IPS-18c (cell line): Measurements from ENCODE around the gene MIS18A.
"Not testable (repeated sequence)": the region's sequence is repeated elsewhere in the genome, so short reads cannot be mapped to it uniquely, and the experiment has no call there.

Experiments
- H3K4me3 ChIP-seq: 2 replicates; pipeline ENCODE4 v1.7.0; 2013; ENCODE audit warnings: low read depth, mild to moderate bottlenecking, low read length, moderate library complexity; ENCODE audit not compliant: insufficient read depth
- H3K9me3 ChIP-seq: one replicate; pipeline ENCODE4 v1.6.1; 2013; ENCODE audit warnings: mild to moderate bottlenecking, low read length, moderate library complexity; ENCODE audit not compliant: control insufficient read depth, insufficient read depth

MIS18A gene

DNA sequence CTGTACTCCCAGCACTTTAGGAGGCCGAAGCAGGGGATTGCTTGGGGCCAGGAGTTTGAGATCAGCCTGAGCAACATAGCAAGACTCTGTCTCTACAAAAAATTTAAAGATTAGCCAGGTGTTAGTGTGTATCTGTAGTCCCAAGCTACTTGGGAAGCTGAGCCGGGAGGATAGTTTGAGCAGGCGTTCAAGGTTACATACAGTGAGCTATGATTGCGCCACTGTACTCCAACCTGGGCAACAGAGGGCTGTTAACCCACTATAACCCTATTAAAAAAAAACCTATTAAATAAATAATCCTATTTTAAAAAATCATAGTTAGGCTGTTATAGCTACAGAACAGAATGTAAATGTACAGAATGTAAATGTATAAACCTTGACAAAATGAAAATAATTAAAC is 2.2 kb downstream of the MIS18A start:
- Histone ChIP-seq H3K4me3 (no peak overlapping the region), H3K9me3 (no peaks in the 10 kb centered on the region)

DNA sequence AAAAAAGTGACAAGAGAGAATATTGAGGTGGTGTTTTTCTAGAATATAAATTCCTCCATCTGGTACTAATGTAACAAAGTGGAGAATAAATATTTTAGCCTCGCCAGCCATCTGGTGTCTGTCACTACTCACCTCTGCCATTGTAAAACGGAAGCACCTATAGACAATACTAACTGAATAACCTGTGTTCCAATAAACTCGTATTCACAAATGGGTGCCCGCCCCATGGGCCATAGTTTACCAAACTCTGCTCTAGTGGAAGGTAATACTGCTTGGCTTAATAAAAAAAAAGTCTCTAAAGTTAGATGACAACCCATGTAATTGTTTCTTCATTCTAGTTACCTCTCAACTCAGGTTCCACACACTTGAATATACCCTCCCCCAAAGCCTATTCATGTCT is 8.1 kb downstream of the MIS18A start:
- no peaks in the 10 kb centered on the region for H3K9me3 ChIP-seq
- no peak overlapping the region for H3K4me3 ChIP-seq

DNA sequence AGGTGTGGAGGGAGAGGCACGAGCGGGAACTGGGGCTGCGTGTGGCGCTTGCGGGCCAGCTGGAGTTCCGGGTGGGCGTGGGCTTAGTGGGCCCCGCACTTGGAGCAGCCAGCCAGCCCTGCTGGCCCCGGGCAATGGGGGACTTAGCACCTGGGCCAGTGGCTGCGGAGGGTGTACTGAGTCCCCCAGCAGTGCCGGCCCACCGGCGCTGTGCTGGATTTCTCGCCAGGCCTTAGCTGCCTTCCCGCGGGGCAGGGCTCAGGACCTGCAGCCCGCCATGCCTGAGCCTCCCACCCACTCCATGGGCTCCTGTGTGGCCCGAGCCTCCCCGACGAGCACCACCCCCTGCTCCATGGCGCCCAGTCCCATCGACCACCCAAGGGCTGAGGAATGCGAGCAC is 13.5 kb downstream of the MIS18A start:
- not testable (repeated sequence) for H3K9me3 ChIP-seq, H3K4me3 ChIP-seq

DNA sequence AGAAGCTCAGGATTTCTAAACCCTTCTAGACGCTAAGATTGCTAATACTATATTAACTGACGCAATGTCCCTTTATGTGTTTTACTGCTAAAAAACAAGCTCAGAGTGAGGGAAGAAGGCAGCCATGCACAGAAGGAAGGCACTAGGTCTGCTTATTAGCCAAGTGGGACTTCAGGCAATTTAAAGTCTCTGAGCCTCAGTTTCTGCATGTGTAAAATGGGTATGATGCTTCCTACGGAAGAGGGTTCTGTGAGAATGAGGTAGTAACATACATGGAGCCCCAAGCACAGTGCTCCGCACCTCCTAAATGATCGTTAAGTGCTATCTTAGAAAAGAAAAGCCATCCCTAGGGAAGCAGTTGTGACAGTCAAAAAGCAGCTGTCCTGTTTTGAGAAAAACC is 16.9 kb downstream of the MIS18A start:
- Histone ChIP-seq H3K9me3 (no peaks in the 10 kb centered on the region), H3K4me3 (no peak overlapping the region)

DNA sequence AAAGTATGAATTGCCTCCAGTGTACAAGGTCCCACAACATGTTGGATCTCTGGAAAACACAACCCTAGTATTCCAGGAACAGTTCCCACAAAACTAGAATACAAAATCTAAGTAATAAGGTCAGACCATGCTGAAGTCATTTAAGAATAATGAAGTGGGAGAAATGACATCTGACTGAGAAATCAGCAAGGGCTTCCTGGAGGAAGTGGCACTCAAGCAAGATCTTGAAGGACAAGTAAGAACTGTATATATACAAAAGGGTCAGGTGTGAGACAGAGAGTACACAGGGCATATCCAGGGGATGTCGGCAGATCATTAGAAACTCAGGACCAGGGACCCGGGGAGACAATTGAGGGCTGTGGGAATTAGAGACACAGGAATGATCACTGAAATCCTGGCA is 18.7 kb downstream of the MIS18A start:
- no peak overlapping the region for H3K4me3 ChIP-seq

DNA sequence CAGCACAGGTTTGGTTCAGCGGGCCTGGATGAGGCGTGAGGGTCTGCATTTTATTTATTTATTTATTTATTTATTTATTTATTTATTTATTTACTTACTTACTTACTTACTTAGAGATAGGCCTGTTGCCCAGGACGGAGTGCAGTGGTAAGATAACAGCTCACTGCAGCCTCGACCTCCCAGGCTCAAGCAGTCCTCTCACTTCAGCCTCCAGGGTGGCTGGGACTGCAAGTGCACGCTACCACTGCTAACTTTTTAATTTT is 20.1 kb downstream of the MIS18A start:
- not testable (repeated sequence) for H3K9me3 ChIP-seq, H3K4me3 ChIP-seq

More for the DNA sequence above, 18.7 kb downstream of the MIS18A start:
- H3K9me3 ChIP-seq = no peaks in the 10 kb centered on the region

DNA sequence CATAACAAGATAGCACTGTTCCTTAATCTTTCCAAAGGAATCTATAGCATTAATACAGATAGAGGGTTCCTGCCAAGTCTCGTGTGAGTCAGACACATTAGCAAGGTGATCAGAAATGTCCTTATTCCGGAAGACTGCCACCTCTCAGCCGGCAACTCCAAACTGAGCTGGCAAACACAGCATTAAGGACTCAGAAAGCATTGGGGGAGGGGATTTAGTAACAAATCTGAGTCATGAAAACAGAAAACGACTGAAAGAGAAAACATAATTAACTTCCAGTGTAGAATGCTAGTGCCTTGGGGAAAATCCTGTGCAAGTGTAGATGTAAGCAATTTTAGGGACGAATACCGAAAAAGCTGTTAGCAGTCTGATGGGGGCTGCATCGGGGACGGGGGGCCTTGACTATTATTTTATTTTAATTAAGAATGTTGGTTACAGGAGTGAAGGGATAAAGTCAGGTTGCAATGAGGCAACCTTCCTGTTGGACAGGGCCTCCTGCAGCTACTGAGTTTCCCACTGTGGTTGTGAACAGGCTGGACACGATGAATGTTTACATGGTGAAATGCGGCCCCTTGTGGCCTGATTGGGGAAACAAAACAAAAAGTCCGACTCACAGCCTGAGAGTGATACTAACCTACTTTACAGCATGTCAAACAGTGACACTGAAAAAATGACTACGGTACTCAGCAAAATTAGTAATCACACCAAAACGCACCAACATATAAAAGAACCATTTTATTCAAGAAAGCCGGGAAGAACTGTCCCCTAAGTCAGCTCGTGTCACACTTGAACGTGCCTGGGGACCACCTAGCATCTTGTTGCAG is 20.7 kb downstream of the MIS18A start:
- H3K4me3 ChIP-seq = no peak overlapping the region

DNA sequence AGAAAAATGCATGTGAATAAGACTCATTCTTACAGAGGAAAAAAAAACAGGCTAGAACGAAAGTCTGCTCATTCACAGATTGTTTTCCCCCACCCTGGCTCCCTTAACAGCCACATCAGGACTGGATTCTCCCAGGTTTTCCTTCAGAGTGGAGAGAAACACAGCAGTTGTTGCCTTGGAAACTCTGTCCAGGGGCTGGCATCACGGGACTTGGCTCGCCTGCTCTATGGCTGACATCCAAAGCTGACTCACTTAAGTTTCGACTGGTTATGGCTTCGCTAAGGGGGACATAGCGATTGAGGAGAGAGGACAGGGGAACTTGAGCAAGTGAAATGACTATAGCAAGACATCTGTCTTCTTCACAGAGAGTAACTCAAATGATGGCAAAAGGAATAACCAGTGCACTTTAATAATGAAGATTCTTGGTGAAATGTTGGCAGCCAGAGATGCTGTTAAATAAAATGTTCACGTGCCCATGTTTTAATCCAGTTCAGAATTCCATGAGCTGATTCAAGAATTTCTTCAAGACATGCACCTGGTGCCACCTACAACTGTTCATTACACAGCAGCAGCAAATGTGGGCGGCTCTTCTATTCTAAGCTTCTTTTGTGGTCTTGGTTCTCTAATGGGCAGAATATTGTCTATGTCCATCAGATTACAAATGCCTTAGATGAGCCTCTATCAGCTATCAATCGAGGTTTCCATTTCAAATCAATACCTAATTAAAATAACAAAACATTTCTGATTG is 21.8 kb downstream of the MIS18A start:
- no peak overlapping the region for H3K4me3 ChIP-seq
- H3K9me3 ChIP-seq = no peaks in the 10 kb centered on the region

More for the DNA sequence above, 20.7 kb downstream of the MIS18A start:
- H3K9me3 ChIP-seq = no peaks in the 10 kb centered on the region

DNA sequence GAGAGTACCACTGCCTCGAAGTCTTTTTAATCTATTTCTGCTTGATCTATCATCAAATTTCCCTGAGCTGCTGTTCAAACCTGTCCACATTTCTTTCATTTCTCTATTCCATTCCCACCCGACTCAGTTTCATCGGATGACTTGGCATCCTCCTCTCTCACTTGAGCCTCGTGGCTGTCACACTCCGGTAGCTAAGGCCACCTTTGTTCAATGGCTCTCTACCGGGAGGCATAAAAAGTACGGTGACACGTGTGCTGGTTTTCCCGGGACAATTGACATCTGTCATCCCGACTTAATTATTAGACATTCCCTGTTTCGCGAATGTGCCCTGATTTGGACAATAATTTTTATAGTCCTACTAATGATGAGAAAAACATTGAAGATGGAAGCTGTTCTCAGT is 22.6 kb downstream of the MIS18A start:
- H3K9me3 ChIP-seq = no peaks in the 10 kb centered on the region
- no peak overlapping the region for H3K4me3 ChIP-seq

DNA sequence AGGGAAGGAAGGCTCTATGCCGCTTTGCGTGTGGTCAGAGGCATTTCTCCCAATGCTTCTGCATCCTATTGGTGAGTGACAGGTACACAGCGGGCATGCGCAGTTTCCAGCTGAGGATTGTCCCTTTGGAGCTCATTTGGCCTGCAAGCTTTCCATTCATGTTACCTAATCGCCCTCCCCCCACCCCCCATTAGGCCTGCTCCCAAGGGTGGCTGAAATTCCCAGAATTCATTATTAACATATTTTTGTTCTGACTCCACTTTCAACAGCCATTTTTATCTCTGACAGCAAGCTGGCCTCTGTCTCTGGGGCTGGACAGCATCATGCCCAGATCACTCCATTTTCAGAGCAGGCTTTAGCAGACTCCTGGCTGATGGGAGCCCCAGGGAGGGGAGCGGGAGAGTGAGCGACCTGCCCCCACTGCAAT is 25.6 kb downstream of the MIS18A start:
- no peak overlapping the region for H3K4me3 ChIP-seq
- H3K9me3 ChIP-seq = no peaks in the 10 kb centered on the region

DNA sequence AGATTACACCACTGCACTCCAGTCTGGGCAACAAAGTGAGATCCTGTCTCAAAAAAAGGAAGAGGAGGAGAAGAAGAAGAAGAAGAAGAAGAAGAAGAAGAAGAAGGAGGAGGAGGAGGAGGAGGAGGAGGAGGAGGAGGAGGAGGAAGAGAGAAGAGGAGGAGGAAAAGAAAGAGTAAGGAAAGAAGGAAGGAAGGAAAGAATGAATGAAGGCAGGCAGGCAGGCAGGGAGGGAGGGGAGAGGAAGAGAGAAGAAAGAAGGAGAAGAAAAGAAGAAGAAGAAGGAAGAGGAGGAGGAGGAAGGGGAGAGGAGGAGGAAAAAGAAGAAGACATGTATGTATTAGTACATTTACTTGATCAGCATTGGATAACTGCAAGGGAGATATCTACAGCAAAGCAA is 26.7 kb downstream of the MIS18A start:
- Histone ChIP-seq H3K9me3 (no peaks in the 10 kb centered on the region), H3K4me3 (no peak overlapping the region)

DNA sequence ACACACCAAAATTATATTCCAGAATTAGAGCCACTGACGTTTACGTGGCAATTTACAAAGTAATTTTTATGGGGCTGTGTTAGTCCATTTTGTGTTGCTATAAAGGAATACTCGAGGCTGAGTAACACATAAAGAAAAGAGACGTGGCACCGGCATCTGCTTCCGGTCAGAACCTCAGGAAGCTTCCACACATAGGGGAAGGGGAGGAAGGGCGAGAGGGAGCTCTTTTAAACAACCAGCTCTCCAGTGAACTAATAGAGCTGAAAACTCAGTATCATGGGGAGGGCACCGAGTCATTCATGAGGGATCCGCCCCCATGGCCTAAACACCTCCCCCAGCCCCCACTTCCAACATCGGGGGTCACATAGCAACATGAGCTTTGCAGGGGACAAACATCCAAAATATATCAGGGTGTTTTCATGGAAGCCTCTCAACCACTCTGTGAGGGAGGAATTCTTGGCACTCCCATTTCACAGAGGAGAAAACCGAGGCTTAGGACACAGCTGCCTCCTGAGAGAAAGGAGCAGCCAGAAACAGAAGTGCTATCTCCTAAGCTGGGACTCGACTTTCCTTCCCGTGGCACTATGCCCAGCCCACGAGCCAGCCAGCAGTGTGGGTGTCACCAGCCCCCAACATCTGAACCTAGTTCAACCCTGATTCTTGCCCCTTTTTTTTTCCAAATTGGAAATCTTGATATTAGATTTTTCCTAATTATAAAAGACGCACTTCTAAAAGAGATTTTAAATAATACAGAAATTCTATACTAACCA is 29.2 kb downstream of the MIS18A start:
- Histone ChIP-seq H3K9me3 (no peaks in the 10 kb centered on the region), H3K4me3 (no peak overlapping the region)

DNA sequence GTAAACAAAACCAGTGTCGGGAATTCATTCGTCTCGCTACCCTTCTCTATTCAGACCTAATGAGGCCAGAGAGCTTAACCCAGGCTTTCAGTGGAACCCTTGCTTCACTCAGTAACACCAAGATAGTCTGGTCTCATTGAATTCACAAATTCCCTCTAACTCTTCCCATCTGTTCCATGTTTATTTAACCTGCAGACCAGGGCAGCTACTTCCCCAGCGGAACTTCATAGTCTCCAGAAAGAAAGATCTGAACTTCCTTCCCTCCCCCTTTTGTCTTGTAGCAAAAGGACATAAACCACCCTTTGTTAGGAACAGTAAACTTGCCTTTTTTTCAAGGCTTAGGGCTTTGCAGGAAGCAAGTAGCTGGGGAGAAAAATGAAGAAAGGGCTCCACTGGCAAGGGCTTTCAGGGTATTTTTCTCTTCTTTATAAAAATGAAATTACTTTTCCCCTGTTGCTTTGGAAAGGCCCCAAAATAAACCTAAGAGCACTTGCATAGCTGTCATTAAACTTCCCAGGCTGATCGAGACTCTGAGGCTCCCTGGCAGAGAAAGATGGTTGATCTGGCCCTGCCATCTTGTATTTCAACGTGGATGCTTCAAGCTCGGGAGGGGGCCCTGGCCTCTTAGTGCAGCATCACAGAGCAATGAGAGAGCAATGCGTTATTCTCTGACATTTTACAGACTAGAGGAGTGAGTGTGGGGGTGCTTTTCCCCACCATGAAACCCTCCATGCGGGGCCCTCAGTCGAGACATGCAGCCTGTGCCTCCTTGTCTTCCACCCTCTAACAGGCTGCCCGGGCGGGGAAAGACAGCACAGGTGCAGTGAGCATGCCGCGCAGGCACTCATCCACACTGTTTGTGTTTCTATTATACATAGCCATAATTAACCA is 30.0 kb downstream of the MIS18A start:
- Histone ChIP-seq H3K4me3 (no peak overlapping the region), H3K9me3 (no peaks in the 10 kb centered on the region)

DNA sequence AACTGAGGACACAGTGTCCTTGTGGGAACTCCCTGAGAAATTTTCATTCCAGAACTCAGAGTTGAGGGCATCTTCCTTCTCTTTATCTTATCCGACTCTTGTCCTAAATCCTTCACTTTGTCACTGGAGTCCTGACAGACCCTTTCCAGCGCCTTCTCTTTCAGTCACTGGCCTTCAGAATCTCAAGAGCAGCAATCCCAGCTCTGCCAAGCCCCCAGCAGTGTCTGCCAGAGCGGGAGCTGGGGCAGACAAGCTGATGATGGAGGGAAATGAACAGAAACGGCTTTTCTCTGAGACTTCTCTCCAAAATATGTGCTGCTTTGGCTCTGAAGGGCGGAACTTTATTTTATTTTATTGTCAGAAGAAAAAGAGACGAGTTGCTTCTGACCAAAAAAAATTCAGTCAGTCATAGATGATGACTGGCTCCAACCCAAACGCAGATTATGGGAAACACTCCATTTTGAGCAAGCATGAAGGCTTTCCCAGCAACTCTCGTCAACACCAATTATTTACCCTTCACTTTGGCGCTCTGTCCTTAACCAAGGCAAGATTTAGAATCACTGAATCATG is 32.2 kb downstream of the MIS18A start:
- H3K4me3 ChIP-seq = no peak overlapping the region
- H3K9me3 ChIP-seq = no peaks in the 10 kb centered on the region

DNA sequence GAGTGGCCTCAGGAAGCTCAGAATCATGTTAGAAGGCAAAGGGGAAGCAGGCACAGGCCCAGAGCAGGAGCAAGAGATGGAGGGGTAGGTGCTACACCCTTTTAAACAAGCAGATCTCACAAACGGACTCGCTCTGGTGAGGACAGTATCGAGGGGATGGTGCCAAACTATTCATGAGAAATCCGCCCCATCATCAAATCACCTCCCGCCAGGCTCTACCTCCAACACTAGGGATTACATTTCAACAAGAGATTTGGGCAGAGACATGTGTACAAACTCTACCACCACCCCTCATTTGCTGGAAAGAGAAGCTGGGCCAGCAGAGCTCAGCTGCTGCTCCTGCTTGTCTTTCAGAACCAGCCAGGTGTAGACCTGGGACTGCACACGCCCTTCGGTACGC is 32.9 kb downstream of the MIS18A start:
- Histone ChIP-seq H3K9me3 (no peaks in the 10 kb centered on the region), H3K4me3 (no peak overlapping the region)

DNA sequence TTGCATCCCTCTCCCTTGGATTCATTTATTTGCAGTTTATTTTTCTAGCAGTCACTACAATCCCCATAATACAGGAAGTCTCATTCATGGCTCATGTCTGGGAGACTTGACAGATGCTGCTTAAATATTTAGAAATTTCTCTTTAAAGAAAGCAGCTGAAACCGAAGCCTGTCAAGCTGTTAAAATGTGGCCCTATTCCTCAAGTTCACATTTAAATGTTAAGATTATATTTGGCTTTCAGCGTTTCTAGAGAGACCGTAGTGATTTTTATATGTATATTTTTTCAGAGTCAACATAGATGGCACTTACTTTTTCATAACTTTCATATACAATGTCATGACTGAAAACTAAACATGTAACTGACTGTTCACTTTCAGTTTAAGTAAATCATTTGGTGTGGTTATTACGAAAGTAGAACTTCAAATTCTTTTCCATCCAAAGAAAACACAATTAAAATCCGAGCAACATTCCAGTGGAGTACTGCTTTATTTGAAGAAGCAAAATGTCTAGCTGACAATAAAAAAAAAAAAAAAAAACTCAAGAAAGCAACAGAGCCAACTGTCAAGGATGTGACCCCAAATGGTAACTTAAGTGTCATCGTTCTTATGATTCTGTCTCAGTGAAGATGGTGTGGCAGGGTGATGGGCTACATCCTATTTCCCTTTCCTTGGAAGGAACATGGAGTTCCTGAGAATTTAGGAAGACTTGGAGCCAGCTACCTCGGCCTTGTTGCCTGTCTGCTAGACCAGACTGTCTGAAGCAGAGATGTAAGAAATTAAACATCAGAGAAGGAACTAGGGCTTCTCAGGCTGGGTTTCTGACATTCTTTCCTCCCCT is 37.8 kb downstream of the MIS18A start:
- Histone ChIP-seq H3K9me3 (peaks cover 3% of the 10 kb centered on the region), H3K4me3 (no peak overlapping the region)
